Ovary (tissue), 3 donors: ENCODE results near the gene FBXO45.

Experiments used
- EP300 ChIP-seq: sonication (generic); formaldehyde crosslinking; IDR thresholded peaks from one replicate; pipeline ENCODE4 v1.6.1; 2017; ENCODE audit warnings: antibody characterized with exemption
- TF ChIP-seq, protein P1 (sequence below), 3 donors: fragments of 450-650 bp in 2 of 3; fragments of 200-600 bp in 1 of 3; IDR thresholded peaks; one replicate each; pipeline versions ENCODE4 v1.5.1 to v1.8.0; 2016 to 2022; ENCODE audit warnings: antibody characterized with exemption in 3 of 3, mild to moderate bottlenecking in 1 of 3
- donor health status: DM: no; HTN: no; CAD: no.

DNA sequence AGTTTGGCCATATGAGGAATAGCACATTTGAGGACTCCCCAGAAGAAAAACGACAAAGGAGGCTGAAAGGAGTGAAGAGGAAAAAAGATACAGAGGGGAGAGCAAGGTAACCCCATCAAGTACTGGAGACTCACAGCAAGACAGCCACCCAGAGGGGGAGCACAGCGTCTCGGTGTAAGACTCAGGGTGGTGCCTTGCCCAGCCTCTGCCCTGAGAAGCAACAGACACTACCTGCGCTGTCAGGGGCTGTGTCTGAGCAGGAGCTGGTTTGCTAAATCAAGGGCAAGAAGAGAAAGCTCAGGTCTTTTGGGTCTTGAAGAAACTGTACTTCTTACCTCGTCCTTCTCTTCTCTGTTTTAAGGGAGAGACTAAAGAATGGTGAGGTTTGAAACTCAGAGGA is 27.9 kb downstream of the FBXO45 start:
- TF ChIP-seq, protein P1, sequence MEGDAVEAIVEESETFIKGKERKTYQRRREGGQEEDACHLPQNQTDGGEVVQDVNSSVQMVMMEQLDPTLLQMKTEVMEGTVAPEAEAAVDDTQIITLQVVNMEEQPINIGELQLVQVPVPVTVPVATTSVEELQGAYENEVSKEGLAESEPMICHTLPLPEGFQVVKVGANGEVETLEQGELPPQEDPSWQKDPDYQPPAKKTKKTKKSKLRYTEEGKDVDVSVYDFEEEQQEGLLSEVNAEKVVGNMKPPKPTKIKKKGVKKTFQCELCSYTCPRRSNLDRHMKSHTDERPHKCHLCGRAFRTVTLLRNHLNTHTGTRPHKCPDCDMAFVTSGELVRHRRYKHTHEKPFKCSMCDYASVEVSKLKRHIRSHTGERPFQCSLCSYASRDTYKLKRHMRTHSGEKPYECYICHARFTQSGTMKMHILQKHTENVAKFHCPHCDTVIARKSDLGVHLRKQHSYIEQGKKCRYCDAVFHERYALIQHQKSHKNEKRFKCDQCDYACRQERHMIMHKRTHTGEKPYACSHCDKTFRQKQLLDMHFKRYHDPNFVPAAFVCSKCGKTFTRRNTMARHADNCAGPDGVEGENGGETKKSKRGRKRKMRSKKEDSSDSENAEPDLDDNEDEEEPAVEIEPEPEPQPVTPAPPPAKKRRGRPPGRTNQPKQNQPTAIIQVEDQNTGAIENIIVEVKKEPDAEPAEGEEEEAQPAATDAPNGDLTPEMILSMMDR (IDR thresholded peaks at IDR 0.05), result no peak
- no peak for TF ChIP-seq EP300
